ENCODE results near the gene RASGRP1.

Gene RASGRP1

GRCh38 chr15:38564557-38565286, at the start of gene RASGRP1:
Gene RASGRP1, minus strand, starts transcription at chr15:38564814. Its CDS starts 186 bp downstream, at chr15:38564628.
- Histone ChIP-seq H3K9me3 (no peaks in the 10 kb centered on the region), H3K36me3 (no peaks in the 10 kb centered on the region), H3K4me3 (peak within 1 kb of the TSS; percentile 51 to 53), H3K27me3 (peaks cover 0 to 17% of the 10 kb centered on the region in 2 donors), H3K27ac (no peak within 1 kb of the TSS), H3K4me1 (peaks cover 0 to 14% (median 6%) of the 10 kb centered on the region in 4 donors)
- intact Hi-C loops (cut with DNase I; ENCODE audit: low total_unique reads) = no loop called here
- no peak for TF ChIP-seq CTCF (IDR thresholded peaks at IDR 0.05)
- DNase-seq = peak; percentile 22 to 65

- Histone ChIP-seq H3K4me1 (no peaks in the 10 kb centered on the region), H3K27ac (no peak overlapping the region), H3K36me3 (no peaks in the 10 kb centered on the region), H3K9me3 (no peaks in the 10 kb centered on the region), H3K27me3 (no peaks in the 10 kb centered on the region), H3K4me3 (no peak overlapping the region)
- intact Hi-C loops (cut with DNase I; ENCODE audit: low total_unique reads) = no loop called here
- no peak for TF ChIP-seq CTCF (IDR thresholded peaks at IDR 0.05)
- no peak for DNase-seq
Measured at GRCh38 chr15:38613085-38613484, 48.5 kb upstream of the RASGRP1 start.

DNA sequence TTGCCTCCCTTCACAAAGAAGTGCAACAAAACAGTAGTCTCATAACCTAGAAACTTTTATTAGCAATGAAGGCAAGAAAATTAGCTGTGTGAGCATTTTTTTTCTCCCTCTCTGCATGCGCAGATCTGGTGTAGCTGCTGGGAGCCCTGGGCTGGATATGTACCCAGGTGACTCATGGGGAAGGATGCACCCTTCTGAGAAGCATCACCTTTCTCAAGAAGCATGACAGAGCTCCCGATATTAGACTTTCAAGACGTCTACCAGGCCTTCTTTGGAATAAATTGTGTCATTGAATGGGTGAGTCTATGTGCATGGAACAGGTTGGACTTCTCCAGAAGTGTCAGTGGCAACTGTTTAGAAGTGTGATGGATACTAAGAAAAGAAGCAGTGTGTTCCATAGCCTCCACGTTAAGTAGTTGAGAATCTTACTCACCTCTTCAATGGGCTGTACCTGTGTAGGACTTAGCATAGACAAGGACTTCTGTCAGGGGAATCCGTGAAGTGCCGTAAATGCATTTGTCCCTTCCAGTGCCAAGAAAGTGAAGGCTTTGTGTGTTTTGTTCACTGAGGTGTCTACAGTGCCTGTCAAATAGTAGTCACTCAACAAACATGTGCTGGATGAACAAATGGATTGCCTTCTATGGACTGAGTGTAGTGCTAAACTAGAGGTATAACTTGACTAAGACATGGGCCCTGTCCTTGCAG, 47.7 kb upstream of the RASGRP1 start:
- no peak for DNase-seq
- intact Hi-C loops (cut with DNase I; ENCODE audit: low total_unique reads) = no loop called here
- no peaks in the 10 kb centered on the region for H3K4me1 ChIP-seq
- no peaks in the 10 kb centered on the region for H3K36me3 ChIP-seq
- TF ChIP-seq CTCF (IDR thresholded peaks at IDR 0.05) = no peak
- H3K27ac ChIP-seq = no peak overlapping the region
- no peaks in the 10 kb centered on the region for H3K9me3 ChIP-seq
- H3K27me3 ChIP-seq = no peaks in the 10 kb centered on the region
- H3K4me3 ChIP-seq = no peak overlapping the region

GRCh38 chr15:38611228-38611627, 46.6 kb upstream of the RASGRP1 start:
- Histone ChIP-seq H3K4me1 (no peaks in the 10 kb centered on the region), H3K36me3 (no peaks in the 10 kb centered on the region), H3K9me3 (no peaks in the 10 kb centered on the region), H3K4me3 (no peak overlapping the region), H3K27me3 (no peaks in the 10 kb centered on the region), H3K27ac (no peak overlapping the region)
- intact Hi-C loops (cut with DNase I; ENCODE audit: low total_unique reads) = no loop called here
- DNase-seq = no peak
- no peak for TF ChIP-seq CTCF (IDR thresholded peaks at IDR 0.05)

GRCh38 chr15:38610748-38611147, 46.1 kb upstream of the RASGRP1 start:
- no peak overlapping the region for H3K4me3 ChIP-seq
- DNase-seq = no peak
- no peaks in the 10 kb centered on the region for H3K9me3 ChIP-seq
- no peak for TF ChIP-seq CTCF (IDR thresholded peaks at IDR 0.05)
- H3K36me3 ChIP-seq = no peaks in the 10 kb centered on the region
- peaks cover 0 to 3% of the 10 kb centered on the region in 2 donors for H3K27me3 ChIP-seq
- no peak overlapping the region for H3K27ac ChIP-seq
- H3K4me1 ChIP-seq = no peaks in the 10 kb centered on the region
- intact Hi-C loops (cut with DNase I; ENCODE audit: low total_unique reads) = no loop called here
